NCI-H226 (cell line): ENCODE results near the gene TTBK1.

ENCODE experiments used
- DNase-seq: peaks from one replicate; pipeline ENCODE4 v3.0.0-alpha.2; 2015

The TTBK1 gene

GRCh38 chr6:43274127-43274915 lies 31.0 kb downstream of the TTBK1 start:
- DNase-seq, result no peak

GRCh38 chr6:43274916-43275597 lies 31.8 kb downstream of the TTBK1 start:
- no peak for DNase-seq

GRCh38 chr6:43275801-43276576 lies 32.7 kb downstream of the TTBK1 start:
- no peak for DNase-seq

DNA sequence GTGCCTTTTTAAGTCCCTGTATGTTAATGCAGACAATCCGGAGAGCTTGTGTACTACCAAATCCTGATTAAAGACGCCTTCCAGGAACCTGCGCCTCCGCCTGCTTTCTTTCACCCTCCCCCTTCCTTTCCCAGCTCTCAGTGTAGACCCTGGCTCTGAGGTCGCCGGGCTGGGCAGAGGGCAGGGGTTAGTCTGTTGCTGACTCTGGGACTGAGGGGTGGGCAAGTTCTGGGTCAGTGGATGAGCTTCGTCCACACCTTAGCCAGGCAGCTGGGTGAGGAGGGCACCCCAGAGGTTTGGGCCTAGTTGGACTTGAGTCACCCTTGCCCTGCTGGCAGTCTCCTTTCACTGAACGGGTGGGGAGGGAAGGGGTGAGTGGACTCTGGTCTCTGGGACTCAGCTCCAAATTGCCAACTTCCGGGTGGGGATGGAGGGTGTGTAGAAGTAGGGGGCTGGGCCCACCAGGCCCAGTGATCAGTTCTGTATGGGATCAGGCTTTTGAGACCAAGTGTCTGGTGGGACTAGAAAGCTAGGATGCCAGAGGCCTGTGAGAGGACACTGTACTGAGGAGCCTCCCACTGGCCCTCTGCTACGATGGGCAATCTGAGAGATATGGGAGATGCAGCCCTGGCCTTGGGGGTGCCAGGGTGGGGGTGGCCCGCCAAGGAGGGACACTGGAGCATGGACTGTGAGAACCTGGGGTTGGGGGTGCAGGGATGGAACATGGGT lies 33.5 kb downstream of the TTBK1 start:
- no peak for DNase-seq

GRCh38 chr6:43277306-43277642 lies 34.0 kb downstream of the TTBK1 start:
- no peak for DNase-seq

DNA sequence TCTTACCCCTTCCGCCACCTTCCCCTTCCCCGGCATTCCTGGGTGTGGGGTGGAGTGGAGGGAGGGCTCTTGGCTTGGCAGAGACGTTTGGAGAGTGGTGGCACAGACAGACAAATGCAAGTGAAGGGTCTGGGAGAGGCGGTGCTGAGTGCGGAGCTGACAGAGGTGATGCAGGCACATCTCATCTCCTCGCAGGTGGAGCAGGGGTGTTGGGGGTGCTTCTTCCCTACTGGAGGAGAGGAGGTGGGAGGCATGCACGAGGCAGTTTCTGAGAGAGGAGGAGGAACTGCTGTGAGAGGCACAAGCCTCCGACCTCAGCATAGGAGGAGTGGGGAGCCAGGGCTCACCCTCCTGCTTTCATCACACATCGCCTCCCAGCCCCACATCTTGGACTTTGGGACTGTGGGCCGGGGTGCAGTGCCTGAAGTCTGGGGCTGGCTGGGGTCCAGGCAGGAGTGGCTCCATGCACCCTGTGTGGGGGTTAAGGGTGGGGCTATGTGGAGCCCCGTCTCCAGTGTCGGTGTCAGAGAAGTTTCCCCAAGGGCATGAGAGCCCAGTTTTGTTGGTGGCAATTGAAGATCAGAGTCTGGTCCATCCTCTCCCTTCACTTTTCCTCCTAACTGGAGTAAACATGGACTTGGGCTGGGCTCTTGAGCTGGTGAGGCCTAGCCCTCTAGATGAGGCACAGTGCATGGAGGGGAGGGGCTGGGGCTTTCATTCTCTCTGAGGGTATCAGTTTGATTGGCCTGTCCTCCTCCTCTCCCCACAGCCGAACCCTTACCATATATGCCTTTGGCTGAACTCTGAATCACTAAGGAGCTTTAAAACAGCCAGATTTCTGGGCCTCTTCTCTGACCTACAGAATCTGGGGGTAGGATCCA lies 34.6 kb downstream of the TTBK1 start:
- peak; percentile 20 for DNase-seq

DNA sequence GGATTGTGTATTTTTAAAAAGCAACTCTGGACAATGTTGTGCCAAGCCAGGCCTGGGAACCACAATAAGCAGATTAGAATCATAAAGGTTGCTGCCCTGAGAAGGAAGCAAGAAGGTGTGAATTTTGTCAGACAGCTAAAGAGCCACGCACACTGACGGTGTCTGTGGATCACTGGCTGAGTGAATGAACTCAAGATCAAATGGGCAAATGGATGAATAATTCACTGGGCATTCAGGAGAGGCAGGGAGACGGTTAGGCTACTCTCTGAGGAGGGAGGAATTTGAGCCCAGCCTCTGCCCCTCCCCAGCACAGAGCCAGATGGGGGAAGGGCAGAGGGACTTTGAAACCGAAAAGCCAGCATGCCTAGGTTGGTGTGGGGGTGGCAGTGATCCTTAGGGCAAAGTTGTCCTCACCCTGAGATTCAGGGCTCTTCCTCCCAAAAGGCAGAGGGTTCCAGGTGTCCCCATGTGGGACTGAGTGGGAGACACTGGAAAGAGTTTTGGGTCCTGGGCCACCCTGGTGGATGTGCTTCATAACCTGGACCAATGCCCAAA lies 35.3 kb downstream of the TTBK1 start:
- peak; percentile 60 for DNase-seq

DNA sequence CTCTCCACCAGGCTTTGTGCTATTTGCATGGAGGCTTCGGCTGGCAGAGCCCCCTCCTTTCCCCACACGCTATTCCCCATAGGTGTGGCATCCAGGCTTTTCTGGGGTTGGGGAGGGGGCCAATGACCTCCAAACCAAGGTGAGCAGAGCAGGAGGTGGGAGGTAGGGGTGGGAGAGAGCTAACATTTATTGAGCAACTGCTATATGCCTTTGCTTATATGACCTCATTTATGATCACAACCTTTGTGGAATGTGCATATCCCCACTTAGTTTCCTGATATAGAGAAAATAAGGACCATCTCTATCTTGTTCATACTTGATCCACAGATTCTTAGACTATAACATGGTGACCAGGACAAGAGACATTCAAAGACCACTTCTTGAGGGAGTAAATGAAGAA lies 37.0 kb downstream of the TTBK1 start:
- DNase-seq, result no peak

DNA sequence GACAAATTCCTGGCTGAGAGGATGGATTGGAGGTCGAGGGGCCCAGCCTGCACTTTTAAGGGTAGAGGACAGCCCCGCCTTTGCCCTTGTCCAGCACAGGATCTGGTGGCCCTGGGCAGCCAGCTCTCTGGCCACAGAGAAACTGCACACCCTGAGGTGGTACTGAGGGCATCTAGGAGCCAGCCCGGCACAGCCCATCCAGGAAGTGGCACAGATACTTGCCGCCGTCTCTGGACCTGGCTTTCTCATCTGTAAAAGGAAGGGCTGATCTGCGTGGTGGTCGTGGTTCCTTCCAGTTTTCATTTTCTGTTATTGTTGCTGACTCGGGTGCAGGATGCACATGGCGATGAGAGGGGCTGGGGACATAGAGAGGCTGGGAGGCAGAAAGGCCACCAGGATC lies 38.8 kb downstream of the TTBK1 start:
- DNase-seq, result no peak

GRCh38 chr6:43282636-43283513 lies 39.6 kb downstream of the TTBK1 start:
- no peak for DNase-seq

DNA sequence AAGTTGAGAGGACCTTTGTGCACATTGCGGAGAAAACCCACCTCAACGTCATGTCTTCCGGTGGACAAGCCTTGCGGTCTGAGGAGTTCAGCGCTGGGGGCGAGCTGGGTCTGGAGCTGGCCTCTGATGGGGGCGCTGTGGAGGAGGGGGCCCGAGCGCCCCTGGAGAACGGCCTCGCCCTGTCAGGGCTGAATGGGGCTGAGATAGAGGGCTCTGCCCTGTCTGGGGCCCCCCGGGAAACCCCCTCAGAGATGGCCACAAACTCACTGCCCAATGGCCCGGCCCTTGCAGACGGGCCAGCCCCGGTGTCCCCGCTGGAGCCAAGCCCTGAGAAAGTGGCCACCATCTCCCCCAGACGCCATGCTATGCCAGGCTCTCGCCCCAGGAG lies 40.2 kb downstream of the TTBK1 start:
- no peak for DNase-seq

- no peak for DNase-seq
Measured at GRCh38 chr6:43283905-43284304, 40.6 kb downstream of the TTBK1 start.

DNA sequence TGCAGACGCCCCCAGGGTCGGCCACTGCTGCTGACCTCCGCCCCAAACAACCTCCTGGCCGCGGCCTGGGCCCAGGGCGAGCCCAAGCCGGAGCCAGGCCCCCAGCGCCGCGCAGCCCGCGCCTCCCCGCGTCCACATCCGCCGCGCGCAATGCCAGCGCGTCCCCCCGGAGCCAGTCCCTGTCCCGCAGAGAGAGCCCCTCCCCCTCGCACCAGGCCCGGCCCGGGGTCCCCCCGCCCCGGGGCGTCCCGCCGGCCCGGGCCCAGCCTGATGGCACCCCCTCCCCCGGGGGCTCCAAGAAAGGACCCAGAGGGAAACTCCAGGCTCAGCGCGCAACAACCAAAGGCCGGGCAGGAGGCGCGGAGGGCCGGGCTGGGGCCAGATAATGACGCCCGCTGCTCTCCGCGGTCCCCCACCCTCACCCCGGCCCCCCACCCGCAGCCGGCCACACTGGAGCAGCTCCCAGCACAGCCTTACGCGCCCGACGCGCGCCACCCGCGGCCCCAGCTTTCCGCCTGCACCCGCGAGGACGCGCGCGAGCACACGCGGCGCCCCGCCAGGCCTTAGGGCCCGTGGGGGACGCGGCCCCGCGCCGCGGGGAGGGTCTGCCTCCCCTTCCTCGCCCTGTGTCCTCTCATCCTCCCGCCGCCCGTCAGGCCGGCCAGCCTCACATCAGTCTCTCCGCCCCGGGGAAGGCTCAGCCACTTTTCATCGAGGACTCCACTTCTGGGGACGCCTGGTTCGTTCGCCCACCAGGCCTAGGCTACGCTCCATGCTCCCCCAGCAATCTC lies 41.9 kb downstream of the TTBK1 start:
- no peak for DNase-seq

DNA sequence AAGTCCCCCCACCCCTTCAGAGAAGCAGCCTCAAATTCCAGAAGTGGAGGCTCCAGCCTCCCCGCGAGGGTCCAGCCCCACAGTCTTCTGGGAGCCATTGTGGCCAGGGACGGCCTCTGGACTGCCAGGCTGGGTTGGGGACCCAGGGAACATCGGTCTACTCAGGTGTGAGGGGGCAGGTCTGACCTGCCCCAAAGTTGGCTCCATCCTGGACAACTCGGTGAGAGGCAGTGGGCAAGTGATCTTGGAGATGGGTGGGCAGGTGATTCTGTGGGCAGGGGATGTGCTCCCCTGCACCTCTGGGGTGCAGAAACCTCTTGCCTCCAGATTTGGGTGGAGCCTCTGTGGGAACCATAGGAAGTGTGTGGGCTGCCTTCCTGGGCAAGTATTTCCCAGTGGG lies 42.6 kb downstream of the TTBK1 start:
- no peak for DNase-seq

GRCh38 chr6:43286456-43286979 lies 43.2 kb downstream of the TTBK1 start:
- no peak for DNase-seq

GRCh38 chr6:43286980-43287716 lies 43.9 kb downstream of the TTBK1 start:
- DNase-seq, result no peak

GRCh38 chr6:43287717-43288679 lies 44.7 kb downstream of the TTBK1 start:
- no peak for DNase-seq
